Loucy (cell line): ENCODE results near the gene ROR1.

Experiments
- H2AFZ ChIP-seq: fragments of 200-600 bp; sonication (generic); 2 replicates; pipeline ENCODE4 v1.6.0; 2016; ENCODE audit warnings: antibody characterized with exemption, mild to moderate bottlenecking, low read length, moderate library complexity
- H3F3A ChIP-seq: fragments of 200-600 bp; 2 replicates; pipeline ENCODE4 v1.6.0; 2016; ENCODE audit warnings: antibody characterized with exemption, low read depth, mild to moderate bottlenecking
- H3K27me3 ChIP-seq: fragments of 200-600 bp; sonication (generic); 2 replicates; pipeline ENCODE4 v1.6.1; 2014; ENCODE audit warnings: low read length, mild to moderate bottlenecking; ENCODE audit not compliant: insufficient read depth, poor library complexity, severe bottlenecking
- H3K36me3 ChIP-seq: fragments of 200-600 bp; sonication (generic); 2 replicates; pipeline ENCODE4 v1.6.1; 2016; ENCODE audit warnings: low read length; ENCODE audit not compliant: insufficient read depth
- H3K4me1 ChIP-seq: fragments of 200-600 bp; sonication (generic); 2 replicates; pipeline ENCODE4 v1.5.1; 2014; ENCODE audit warnings: low read length, mild to moderate bottlenecking; ENCODE audit not compliant: insufficient read depth, poor library complexity, severe bottlenecking
- H3K4me2 ChIP-seq: fragments of 200-600 bp; sonication (generic); 2 replicates; pipeline ENCODE4 v1.6.0; 2014; ENCODE audit warnings: antibody characterized with exemption, low read length, low read depth, mild to moderate bottlenecking; ENCODE audit not compliant: poor library complexity, severe bottlenecking
- H3K4me3 ChIP-seq: fragments of 200-600 bp; sonication (generic); 2 replicates; pipeline ENCODE4 v1.5.1; 2014; ENCODE audit warnings: low read length, mild to moderate bottlenecking, mixed read lengths; ENCODE audit not compliant: poor library complexity, severe bottlenecking
- H3K79me2 ChIP-seq: fragments of 200-600 bp; sonication (generic); 2 replicates; pipeline ENCODE4 v1.6.1; 2014; ENCODE audit warnings: low read length; ENCODE audit not compliant: insufficient read depth
- H3K9ac ChIP-seq: fragments of 200-600 bp; sonication (generic); 2 replicates; pipeline ENCODE4 v1.6.0; 2014; ENCODE audit warnings: mild to moderate bottlenecking, low read depth, low read length, moderate library complexity; ENCODE audit not compliant: poor library complexity, severe bottlenecking
- H3K9me2 ChIP-seq: fragments of 200-600 bp; sonication (generic); replicated peaks from 2 replicates; pipeline ENCODE4 v1.6.1; 2016; ENCODE audit warnings: low read depth, low read length, mixed read lengths
- H3K9me3 ChIP-seq: fragments of 200-600 bp; sonication (generic); 2 replicates; pipeline ENCODE4 v1.6.1; 2014; ENCODE audit warnings: mild to moderate bottlenecking, antibody characterized with exemption, low read length, low read depth; ENCODE audit not compliant: insufficient read depth
- H4K20me1 ChIP-seq: fragments of 200-600 bp; sonication (generic); 2 replicates; pipeline ENCODE4 v1.6.0; 2014; ENCODE audit warnings: antibody characterized with exemption, low read length, mild to moderate bottlenecking; ENCODE audit not compliant: insufficient read depth, poor library complexity, severe bottlenecking
- CTCF ChIP-seq: fragments of 200-600 bp; sonication (generic); conservative IDR thresholded peaks from 2 replicates; pipeline ENCODE4 v1.5.1; 2014; ENCODE audit warnings: mild to moderate bottlenecking, antibody characterized with exemption, low read length
- EZH2phosphoT487 ChIP-seq: fragments of 200-600 bp; IDR thresholded peaks from 2 replicates; pipeline ENCODE4 v1.6.1; 2018; ENCODE audit warnings: antibody characterized with exemption, mild to moderate bottlenecking, moderate library complexity, borderline replicate concordance

ROR1 gene

GRCh38 chr1:63789856-63790605 lies 16.2 kb downstream of the ROR1 start:
- H2AFZ ChIP-seq = no peak overlapping the region
- H3K79me2 ChIP-seq = no peaks in the 10 kb centered on the region
- no peaks in the 10 kb centered on the region for H3K27me3 ChIP-seq
- H3K36me3 ChIP-seq = no peaks in the 10 kb centered on the region
- TF ChIP-seq EZH2phosphoT487 (no peak), CTCF (no peak)
- H3K4me1 ChIP-seq = no peaks in the 10 kb centered on the region
- no peak overlapping the region for H3K4me3 ChIP-seq
- no peak overlapping the region for H3K4me2 ChIP-seq
- H4K20me1 ChIP-seq = no peaks in the 10 kb centered on the region
- H3K9me3 ChIP-seq = no peaks in the 10 kb centered on the region
- no peaks in the 10 kb centered on the region for H3F3A ChIP-seq
- no peaks in the 10 kb centered on the region for H3K9me2 ChIP-seq
- no peak overlapping the region for H3K9ac ChIP-seq

- no peaks in the 10 kb centered on the region for H3K27me3 ChIP-seq
- no peaks in the 10 kb centered on the region for H3K36me3 ChIP-seq
- no peak overlapping the region for H3K9ac ChIP-seq
- H2AFZ ChIP-seq = peak overlapping the region; percentile 16; the same call in 1 of the 2 replicates
- no peaks in the 10 kb centered on the region for H4K20me1 ChIP-seq
- H3K4me1 ChIP-seq = no peaks in the 10 kb centered on the region
- TF ChIP-seq EZH2phosphoT487 (no peak), CTCF (no peak)
- no peaks in the 10 kb centered on the region for H3K9me3 ChIP-seq
- no peaks in the 10 kb centered on the region for H3K79me2 ChIP-seq
- H3K4me2 ChIP-seq = no peak overlapping the region
- no peak overlapping the region for H3K4me3 ChIP-seq
- H3K9me2 ChIP-seq = no peaks in the 10 kb centered on the region
- no peaks in the 10 kb centered on the region for H3F3A ChIP-seq
Observed at GRCh38 chr1:63790989-63791388, 17.2 kb downstream of the ROR1 start.

GRCh38 chr1:63792152-63792551 lies 18.3 kb downstream of the ROR1 start:
- no peaks in the 10 kb centered on the region for H3K4me1 ChIP-seq
- H3K9ac ChIP-seq = no peak overlapping the region
- H3K4me3 ChIP-seq = no peak overlapping the region
- no peaks in the 10 kb centered on the region for H3K9me2 ChIP-seq
- H3K27me3 ChIP-seq = no peaks in the 10 kb centered on the region
- H3K9me3 ChIP-seq = no peaks in the 10 kb centered on the region
- H2AFZ ChIP-seq = no peak overlapping the region
- H3K36me3 ChIP-seq = no peaks in the 10 kb centered on the region
- no peaks in the 10 kb centered on the region for H3K79me2 ChIP-seq
- H4K20me1 ChIP-seq = no peaks in the 10 kb centered on the region
- H3F3A ChIP-seq = no peaks in the 10 kb centered on the region
- no peak overlapping the region for H3K4me2 ChIP-seq
- TF ChIP-seq CTCF (no peak), EZH2phosphoT487 (no peak)
